CD4-positive, alpha-beta memory T cell (primary cell): ENCODE results near the gene OR2Y1. TPM values are rescaled to one million over a fixed set of nuclear protein-coding genes. Genes with fewer than 3 reads are reported as not detected.
"Not testable (repeated sequence)": the region's sequence is repeated elsewhere in the genome, so short reads cannot be mapped to it uniquely, and the experiment has no call there.

Experiments used
- CTCF ChIA-PET: fragments of 350-600 bp; sonication (Branson Sonifier 250); formaldehyde crosslinking; loops from one replicate; lab custom pipeline; 2021; ENCODE audit warnings: inconsistent platforms; ENCODE audit not compliant: partially characterized antibody; lab: Charles Lee
- POLR2A ChIA-PET: fragments of 350-600 bp; sonication (Branson Sonifier 250); formaldehyde crosslinking; loops from one replicate; lab custom pipeline; 2021; ENCODE audit not compliant: partially characterized antibody; lab: Charles Lee
- DNase-seq, 5 donors: peaks; one replicate each; pipeline versions ENCODE4 v3.0.0 to v3.0.0-alpha.2; 2020 to 2022; ENCODE audit warnings: mixed read lengths in 1 of 5
- H3K27ac ChIP-seq: one replicate; pipeline ENCODE4 v1.7.0; 2013; ENCODE audit warnings: low read depth, low read length
- H3K27me3 ChIP-seq: 2 replicates; pipeline ENCODE4 v1.7.0; 2013; ENCODE audit warnings: mild to moderate bottlenecking, low read length, moderate library complexity; ENCODE audit not compliant: insufficient read depth
- H3K36me3 ChIP-seq: 2 replicates; pipeline ENCODE4 v1.7.0; 2013; ENCODE audit warnings: mild to moderate bottlenecking, low read length, moderate library complexity; ENCODE audit not compliant: insufficient read depth
- H3K4me1 ChIP-seq: 2 replicates; pipeline ENCODE4 v1.7.0; 2013; ENCODE audit warnings: mild to moderate bottlenecking, low read length, moderate library complexity; ENCODE audit not compliant: insufficient read depth
- H3K4me3 ChIP-seq, 2 donors: one replicate each; pipeline ENCODE4 v1.7.0; 2013; ENCODE audit warnings: low read length in 2 of 2, mild to moderate bottlenecking in 1 of 2
- H3K9me3 ChIP-seq, 2 donors: one replicate each; pipeline ENCODE4 v1.7.0; 2013; ENCODE audit warnings: low read length in 2 of 2, control low read depth in 1 of 2; ENCODE audit not compliant: control insufficient read depth in 1 of 2
- H3K27ac Mint-ChIP-seq, 7 donors: one replicate each; pipeline ENCODE4 v1.8.0; 2020 to 2021; ENCODE audit warnings: mixed read lengths in 7 of 7, mild to moderate bottlenecking in 6 of 7, inconsistent platforms in 3 of 7, moderate library complexity in 3 of 7
- H3K27me3 Mint-ChIP-seq, 2 donors: one replicate each; pipeline ENCODE4 v1.8.0; 2020 to 2021; ENCODE audit warnings: mixed read lengths in 2 of 2
- H3K36me3 Mint-ChIP-seq, 2 donors: one replicate each; pipeline ENCODE4 v1.8.0; 2020 to 2021; ENCODE audit warnings: mixed read lengths in 2 of 2, inconsistent platforms in 1 of 2, mild to moderate bottlenecking in 1 of 2
- H3K4me1 Mint-ChIP-seq, 4 donors: one replicate each; pipeline ENCODE4 v1.8.0; 2020 to 2021; ENCODE audit warnings: mixed read lengths in 4 of 4, mild to moderate bottlenecking in 1 of 4
- H3K4me3 Mint-ChIP-seq, 8 donors: one replicate each; pipeline ENCODE4 v1.8.0; 2020 to 2021; ENCODE audit warnings: mixed read lengths in 8 of 8, mild to moderate bottlenecking in 7 of 8, moderate library complexity in 6 of 8, inconsistent platforms in 3 of 8
- H3K9me3 Mint-ChIP-seq, 8 donors: one replicate each; pipeline ENCODE4 v1.8.0; 2020 to 2021; ENCODE audit warnings: mixed read lengths in 8 of 8, mild to moderate bottlenecking in 5 of 8, inconsistent platforms in 3 of 8, moderate library complexity in 1 of 8
- intact Hi-C: fragments of 100-400 bp; cut with micrococcal nuclease; formaldehyde crosslinking; loops from one replicate; pipeline ENCODE4 v1.15.1; 2023
- polyA plus RNA-seq, 2 donors: library from polyadenylated mRNA; unstranded; fragments of 300-500 nt; fragmentation: Illumina TruSeq; gene quantifications; one replicate each; pipeline ENCODE4 v1.2.3, GENCODE V29; 2021
- total RNA-seq, 2 experiments: library from RNA; stranded (reverse); gene quantifications; one replicate each; pipeline ENCODE4 v1.2.3, GENCODE V29; 2021

The OR2Y1 gene
- total and polyA plus RNA-seq, 4 experiments from 2014 or later: not detected

- peaks cover 2 to 16% of the 10 kb centered on the region in 2 donors for H3K36me3 Mint-ChIP-seq
- Histone ChIP-seq H3K4me1 (peaks cover 8% of the 10 kb centered on the region), H3K27ac (no peak overlapping the region), H3K36me3 (peaks cover 6% of the 10 kb centered on the region), H3K9me3 (no peaks in the 10 kb centered on the region), H3K4me3 (no peak overlapping the region), H3K27me3 (no peaks in the 10 kb centered on the region)
- H3K9me3 Mint-ChIP-seq: no peaks in the 10 kb centered on the region
- DNase-seq: peak; percentile 68 to 81 (median 72)
- H3K27ac Mint-ChIP-seq: peak overlapping the region in 2 of 7 donors; percentile 6 to 14
- H3K4me1 Mint-ChIP-seq: peaks cover 10 to 25% (median 18%) of the 10 kb centered on the region in 4 donors
- intact Hi-C loops: loop anchor here (1.0 to 2.0 kb wide), 5 partner anchors 18 to 375 kb away; partner anchors contain the start of gene MGAT1
- CTCF ChIA-PET: interaction anchor here (0.9 to 5.6 kb wide), 14 partner anchors 9 to 400 kb away, joined by 3 to 34 read pairs (median 4); partner anchors contain the start of genes MGAT1 and ZFP62
- no peaks in the 10 kb centered on the region for H3K27me3 Mint-ChIP-seq
- H3K4me3 Mint-ChIP-seq: no peak overlapping the region
- POLR2A ChIA-PET: interaction anchor here (0.8 to 5.1 kb wide), 5 partner anchors 15 to 84 kb away, joined by 3 to 26 read pairs (median 5); partner anchors contain the start of gene ZFP62
These were observed 44.7 kb upstream of the OR2Y1 start for GRCh38 chr5:180784497-180785097.

GRCh38 chr5:180783340-180784052, 43.6 kb upstream of the OR2Y1 start:
- no peak overlapping the region for H3K27ac ChIP-seq
- no peaks in the 10 kb centered on the region for H3K27me3 Mint-ChIP-seq
- intact Hi-C loops: loop anchor here (1.0 to 2.0 kb wide), 5 partner anchors 19 to 376 kb away; partner anchors contain the start of gene MGAT1
- H3K4me1 Mint-ChIP-seq: peaks cover 10 to 25% (median 18%) of the 10 kb centered on the region in 4 donors
- no peak overlapping the region for H3K4me3 Mint-ChIP-seq
- peaks cover 8% of the 10 kb centered on the region for H3K4me1 ChIP-seq
- ChIA-PET POLR2A (interaction anchor here (1.0 to 5.1 kb wide), 2 partner anchors 19 to 48 kb away, joined by 5 to 26 read pairs; partner anchors contain the start of gene MGAT1), CTCF (interaction anchor here (0.9 to 5.6 kb wide), 8 partner anchors 18 to 402 kb away, joined by 3 to 34 read pairs (median 5); partner anchors contain the start of gene MGAT1)
- no peak for DNase-seq
- H3K9me3 Mint-ChIP-seq: no peaks in the 10 kb centered on the region
- no peaks in the 10 kb centered on the region for H3K27me3 ChIP-seq
- H3K27ac Mint-ChIP-seq: peak overlapping the region in 1 of 7 donors; percentile 66
- no peak overlapping the region for H3K4me3 ChIP-seq
- no peaks in the 10 kb centered on the region for H3K9me3 ChIP-seq
- H3K36me3 Mint-ChIP-seq: peaks cover 2 to 11% of the 10 kb centered on the region in 2 donors
- no peaks in the 10 kb centered on the region for H3K36me3 ChIP-seq

- H3K9me3 Mint-ChIP-seq: no peaks in the 10 kb centered on the region
- Histone ChIP-seq H3K36me3 (no peaks in the 10 kb centered on the region), H3K27ac (no peak overlapping the region), H3K4me1 (peaks cover 8% of the 10 kb centered on the region), H3K4me3 (no peak overlapping the region), H3K9me3 (no peaks in the 10 kb centered on the region), H3K27me3 (no peaks in the 10 kb centered on the region)
- DNase-seq: no peak
- peaks cover 10 to 22% (median 14%) of the 10 kb centered on the region in 4 donors for H3K4me1 Mint-ChIP-seq
- peaks cover 2 to 6% of the 10 kb centered on the region in 2 donors for H3K36me3 Mint-ChIP-seq
- no peak overlapping the region for H3K4me3 Mint-ChIP-seq
- ChIA-PET POLR2A (interaction anchor here (1.0 kb wide), 1 partner anchor 20 kb away, joined by 5 read pairs; the partner anchor contains the start of gene MGAT1), CTCF (interaction anchor here (1.1 to 5.6 kb wide), 5 partner anchors 19 to 84 kb away, joined by 3 to 34 read pairs (median 6); partner anchors contain the start of gene MGAT1)
- H3K27me3 Mint-ChIP-seq: no peaks in the 10 kb centered on the region
- intact Hi-C loops: no loop called here
- H3K27ac Mint-ChIP-seq: peak overlapping the region in 2 of 7 donors; percentile 2 to 3
These were observed 42.9 kb upstream of the OR2Y1 start for GRCh38 chr5:180782748-180783147.

- H3K36me3 ChIP-seq, H3K9me3 Mint-ChIP-seq, H3K9me3 ChIP-seq, H3K27me3 ChIP-seq, H3K4me3 ChIP-seq, H3K4me1 ChIP-seq, H3K27me3 Mint-ChIP-seq, H3K27ac ChIP-seq, DNase-seq, H3K36me3 Mint-ChIP-seq, H3K4me3 Mint-ChIP-seq, intact Hi-C loops: not testable (repeated sequence)
- Mint-ChIP-seq H3K4me1 (peaks cover 8 to 17% (median 12%) of the 10 kb centered on the region in 4 donors), H3K27ac (peak overlapping the region in 3 of 7 donors; percentile 7 to 27 (median 22))
- ChIA-PET POLR2A (interaction anchor here (1.0 kb wide), 1 partner anchor 13 kb away, joined by 3 read pairs; no protein-coding TSS in a partner anchor), CTCF (interaction anchor here (1.4 to 5.6 kb wide), 4 partner anchors 20 to 88 kb away, joined by 4 to 34 read pairs (median 6); partner anchors contain the start of gene MGAT1)
These were observed 42.1 kb upstream of the OR2Y1 start for GRCh38 chr5:180781900-180782326.

GRCh38 chr5:180779985-180780610, 40.2 kb upstream of the OR2Y1 start:
- Histone ChIP-seq H3K27ac (no peak overlapping the region), H3K4me1 (peaks cover 8% of the 10 kb centered on the region), H3K36me3 (no peaks in the 10 kb centered on the region), H3K9me3 (no peaks in the 10 kb centered on the region), H3K4me3 (no peak overlapping the region), H3K27me3 (no peaks in the 10 kb centered on the region)
- H3K4me1 Mint-ChIP-seq: peaks cover 5 to 10% (median 7%) of the 10 kb centered on the region in 4 donors
- no peak for DNase-seq
- no peak overlapping the region for H3K27ac Mint-ChIP-seq
- intact Hi-C loops: no loop called here
- no peaks in the 10 kb centered on the region for H3K9me3 Mint-ChIP-seq
- H3K4me3 Mint-ChIP-seq: no peak overlapping the region
- H3K36me3 Mint-ChIP-seq: peaks cover 0 to 2% of the 10 kb centered on the region in 2 donors
- ChIA-PET POLR2A (no interaction called here), CTCF (no interaction called here)
- peaks cover 3% of the 10 kb centered on the region in 2 donors for H3K27me3 Mint-ChIP-seq

GRCh38 chr5:180777475-180777874, 37.6 kb upstream of the OR2Y1 start:
- DNase-seq: no peak
- H3K27me3 Mint-ChIP-seq: peaks cover 3 to 5% of the 10 kb centered on the region in 2 donors
- POLR2A ChIA-PET: no interaction called here
- no peak overlapping the region for H3K27ac Mint-ChIP-seq
- peaks cover 1% of the 10 kb centered on the region for H3K4me1 ChIP-seq
- no peak overlapping the region for H3K4me3 ChIP-seq
- peaks cover 0 to 14% (median 10%) of the 10 kb centered on the region in 8 donors for H3K9me3 Mint-ChIP-seq
- H3K27me3 ChIP-seq: no peaks in the 10 kb centered on the region
- H3K27ac ChIP-seq: no peak overlapping the region
- H3K4me3 Mint-ChIP-seq: no peak overlapping the region
- no peaks in the 10 kb centered on the region for H3K9me3 ChIP-seq
- H3K36me3 ChIP-seq: no peaks in the 10 kb centered on the region
- peaks cover 0 to 4% (median 1%) of the 10 kb centered on the region in 4 donors for H3K4me1 Mint-ChIP-seq
- H3K36me3 Mint-ChIP-seq: peaks cover 2 to 6% of the 10 kb centered on the region in 2 donors
- intact Hi-C loops: no loop called here
- CTCF ChIA-PET: no interaction called here
